HG03520 (cell line): ENCODE data around the gene USP46.

Experiments
- ATAC-seq: cut with Tn5 transposase; IDR thresholded peaks from one replicate; pipeline ENCODE4 v1.9.1; 2021; ENCODE audit warnings: mild to moderate bottlenecking, moderate library complexity; ENCODE audit not compliant: unreplicated experiment

Gene USP46

DNA sequence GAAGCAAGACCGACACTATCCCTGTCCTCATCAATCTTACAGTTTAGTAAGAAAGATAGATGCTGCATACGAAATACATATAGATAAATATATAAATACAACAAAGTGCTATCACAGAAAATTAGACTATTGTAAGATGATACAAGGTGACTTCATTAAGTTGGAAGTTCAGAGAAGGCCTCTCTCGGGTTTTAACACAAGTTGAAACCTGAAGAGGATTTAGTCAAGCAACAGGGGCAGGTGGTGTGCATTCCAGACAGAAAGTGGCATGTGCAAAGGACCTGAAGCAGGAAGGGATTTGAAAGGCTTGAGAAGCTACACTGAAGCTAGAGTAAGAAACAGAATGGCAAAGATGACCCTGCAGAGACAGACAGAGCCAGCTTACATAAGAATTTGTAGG is 36.5 kb downstream of the USP46 start:
- ATAC-seq, result no peak

- ATAC-seq, result no peak
Observed at GRCh38 chr4:52621567-52621966, 37.5 kb downstream of the USP46 start.

DNA sequence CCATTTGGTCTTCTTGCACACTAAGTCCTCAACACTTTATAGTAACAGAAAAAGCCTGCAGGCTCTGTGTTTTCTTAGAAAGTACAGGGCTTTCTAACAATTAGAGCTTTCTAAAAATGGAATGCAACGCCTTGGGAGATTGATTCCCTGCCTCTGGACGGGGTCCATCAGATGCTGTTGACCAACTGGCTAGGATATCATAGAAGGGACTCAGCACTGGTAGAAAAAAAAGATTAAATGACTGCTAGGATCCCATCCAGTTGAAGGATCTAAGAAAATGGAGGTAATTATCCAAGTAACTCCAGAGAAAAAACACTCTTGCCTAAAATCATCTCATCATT is 39.5 kb downstream of the USP46 start:
- no peak for ATAC-seq

DNA sequence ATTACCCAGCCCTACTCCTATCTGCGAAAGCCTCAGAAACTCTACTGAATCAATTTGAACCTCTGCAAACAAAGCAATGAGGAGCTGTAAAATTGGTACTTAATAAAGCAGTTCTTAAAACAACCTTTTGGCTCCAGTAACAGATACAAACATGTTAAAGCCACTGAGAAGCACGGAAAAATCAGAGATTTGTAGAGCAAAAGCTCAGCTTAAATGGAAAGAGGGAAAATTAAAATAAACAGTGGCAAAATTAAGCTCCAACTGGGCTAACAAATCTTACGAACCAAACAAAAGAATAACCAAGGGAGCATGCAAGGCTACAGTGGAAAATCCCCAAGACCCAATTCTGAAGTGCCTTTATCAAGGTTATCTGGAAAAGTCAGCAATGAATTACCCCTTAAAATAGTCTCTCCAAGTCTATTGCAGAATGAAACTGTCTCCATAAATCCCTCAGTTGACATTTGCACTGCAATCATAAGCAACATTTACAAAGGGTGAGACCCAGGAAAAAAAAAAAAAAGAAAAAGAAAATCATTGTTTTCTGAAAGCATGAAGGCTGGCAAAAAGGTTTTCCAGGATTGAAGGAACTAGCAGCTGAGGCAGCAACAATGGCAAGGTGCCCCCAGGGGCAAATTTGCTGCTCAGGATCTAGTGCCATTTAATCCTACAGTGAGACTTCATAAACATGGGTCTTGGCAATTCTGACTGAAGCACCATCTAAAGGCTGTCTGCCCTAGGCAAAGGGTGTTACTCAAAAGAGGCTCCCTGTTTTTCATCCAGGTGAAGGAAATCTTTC is 40.1 kb downstream of the USP46 start:
- ATAC-seq, result no peak

DNA sequence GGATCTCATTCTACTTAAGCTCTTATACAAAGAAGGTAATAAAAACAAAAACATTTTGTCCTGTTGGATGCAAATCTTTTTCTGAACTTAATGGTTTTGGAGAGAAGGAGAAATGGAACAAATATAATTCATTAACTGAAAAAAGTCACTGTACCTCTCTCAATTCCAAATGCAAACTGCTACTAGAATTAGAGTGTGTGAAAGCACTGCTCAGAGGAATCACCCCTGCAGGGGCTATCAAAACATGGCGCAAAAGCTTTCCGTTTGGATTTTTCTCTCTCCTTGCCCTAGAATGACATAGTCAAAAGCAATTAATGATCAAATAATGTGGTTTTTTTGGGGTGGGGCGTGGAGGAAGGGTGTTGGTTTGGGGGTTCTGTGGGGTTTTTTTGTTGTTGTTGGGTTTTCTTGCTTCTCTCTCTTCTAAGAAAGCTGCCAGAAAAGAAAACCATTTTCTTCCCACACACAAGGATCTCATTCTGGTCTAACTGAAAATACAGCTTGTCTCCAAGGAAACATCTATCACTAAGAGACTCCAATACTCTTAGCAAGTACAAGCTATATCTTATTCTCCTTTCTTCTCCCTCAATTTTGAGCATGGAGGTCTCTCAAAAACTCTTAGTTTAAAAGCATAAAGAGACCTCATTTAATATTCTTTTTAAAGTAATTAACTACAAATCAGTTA is 41.6 kb downstream of the USP46 start:
- no peak for ATAC-seq

DNA sequence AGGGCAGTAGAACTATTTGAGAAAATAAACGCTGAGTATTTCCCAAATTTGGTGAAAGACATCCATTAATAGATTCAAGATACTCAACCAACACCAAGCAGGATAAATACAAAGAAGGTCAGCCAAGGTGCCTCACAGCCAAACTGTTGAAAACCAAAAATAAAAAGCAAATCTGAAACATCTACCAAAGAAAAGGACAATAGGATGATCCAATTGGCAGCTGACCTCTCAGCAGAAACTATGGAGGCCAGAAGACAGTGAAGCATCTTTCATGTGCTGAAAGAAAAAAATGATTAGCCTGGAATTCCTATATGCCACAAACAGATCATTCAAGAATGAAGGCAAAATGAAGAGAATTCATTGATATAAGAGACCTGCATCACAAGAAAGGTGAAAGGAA is 44.9 kb downstream of the USP46 start:
- ATAC-seq, result no peak

GRCh38 chr4:52612341-52612740 is 46.8 kb downstream of the USP46 start:
- no peak for ATAC-seq

DNA sequence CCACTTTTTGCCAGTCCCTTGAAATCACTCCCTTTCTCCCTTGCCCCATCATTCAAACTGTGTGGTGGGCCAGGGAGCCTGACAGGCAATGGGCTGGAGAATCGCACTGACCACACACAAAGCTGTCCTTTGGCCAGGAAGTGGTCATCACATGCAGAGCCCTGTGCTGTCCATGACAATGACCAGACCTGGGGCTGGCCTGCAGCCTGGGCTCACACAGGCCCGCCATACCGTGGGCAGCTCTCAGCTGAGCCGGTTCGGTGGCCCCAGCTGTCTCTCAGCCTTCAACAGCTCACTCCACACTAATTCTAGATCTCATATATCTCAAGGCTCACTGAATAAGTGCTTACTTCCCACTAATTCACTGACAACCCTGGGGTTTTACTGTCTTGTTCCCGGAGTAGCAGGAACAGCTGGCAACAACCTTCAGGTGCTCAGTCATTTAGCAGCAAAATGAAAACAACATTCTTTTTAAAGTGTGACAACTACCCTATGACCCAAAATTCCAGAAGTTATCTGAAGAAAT is 48.0 kb downstream of the USP46 start:
- no peak for ATAC-seq

DNA sequence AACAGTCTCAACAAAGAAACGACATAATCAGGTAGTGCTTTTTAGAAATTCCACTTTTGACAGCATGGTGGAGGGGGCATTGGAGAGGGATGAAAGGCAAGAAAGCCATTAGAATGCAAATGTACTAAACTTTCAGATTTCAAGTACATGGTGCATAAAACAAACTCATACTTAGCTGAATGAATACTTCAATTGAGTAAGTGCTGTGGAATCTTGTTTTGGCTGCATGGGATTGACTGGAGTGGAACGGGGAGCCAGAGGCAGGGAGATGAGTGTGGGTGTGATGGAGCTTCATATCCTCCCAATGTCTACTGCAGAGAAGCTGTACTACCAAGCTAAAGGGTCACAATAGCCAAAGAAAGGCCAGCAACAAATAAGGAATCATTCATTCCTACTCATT is 52.4 kb downstream of the USP46 start:
- ATAC-seq, result no peak

DNA sequence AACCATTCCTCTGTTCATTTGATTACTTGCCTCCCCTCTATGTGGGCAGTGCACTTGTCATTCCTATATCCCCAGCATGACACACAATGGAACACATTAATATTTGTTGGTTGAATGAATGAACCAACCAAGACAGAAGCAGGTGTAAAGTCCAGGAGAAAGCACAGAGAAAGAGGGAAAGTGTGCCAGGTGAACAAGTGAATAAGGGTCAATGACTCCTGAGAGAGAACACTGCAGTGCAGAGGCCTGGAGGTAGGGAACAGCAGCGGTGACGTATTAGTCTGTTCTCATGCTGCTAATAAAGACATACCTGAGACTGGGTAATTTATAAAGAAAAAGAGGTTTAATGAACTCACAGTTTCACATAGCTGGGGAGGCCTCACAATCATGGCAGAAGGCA is 53.1 kb downstream of the USP46 start:
- ATAC-seq, result no peak

GRCh38 chr4:52604215-52604614 is 54.9 kb downstream of the USP46 start:
- ATAC-seq, result no peak

- ATAC-seq, result no peak
Observed at GRCh38 chr4:52600275-52600674, 58.8 kb downstream of the USP46 start.

GRCh38 chr4:52595001-52595400 is 64.1 kb downstream of the USP46 start:
- no peak for ATAC-seq

GRCh38 chr4:52592287-52592686 is 66.8 kb downstream of the USP46 start:
- ATAC-seq, result no peak

DNA sequence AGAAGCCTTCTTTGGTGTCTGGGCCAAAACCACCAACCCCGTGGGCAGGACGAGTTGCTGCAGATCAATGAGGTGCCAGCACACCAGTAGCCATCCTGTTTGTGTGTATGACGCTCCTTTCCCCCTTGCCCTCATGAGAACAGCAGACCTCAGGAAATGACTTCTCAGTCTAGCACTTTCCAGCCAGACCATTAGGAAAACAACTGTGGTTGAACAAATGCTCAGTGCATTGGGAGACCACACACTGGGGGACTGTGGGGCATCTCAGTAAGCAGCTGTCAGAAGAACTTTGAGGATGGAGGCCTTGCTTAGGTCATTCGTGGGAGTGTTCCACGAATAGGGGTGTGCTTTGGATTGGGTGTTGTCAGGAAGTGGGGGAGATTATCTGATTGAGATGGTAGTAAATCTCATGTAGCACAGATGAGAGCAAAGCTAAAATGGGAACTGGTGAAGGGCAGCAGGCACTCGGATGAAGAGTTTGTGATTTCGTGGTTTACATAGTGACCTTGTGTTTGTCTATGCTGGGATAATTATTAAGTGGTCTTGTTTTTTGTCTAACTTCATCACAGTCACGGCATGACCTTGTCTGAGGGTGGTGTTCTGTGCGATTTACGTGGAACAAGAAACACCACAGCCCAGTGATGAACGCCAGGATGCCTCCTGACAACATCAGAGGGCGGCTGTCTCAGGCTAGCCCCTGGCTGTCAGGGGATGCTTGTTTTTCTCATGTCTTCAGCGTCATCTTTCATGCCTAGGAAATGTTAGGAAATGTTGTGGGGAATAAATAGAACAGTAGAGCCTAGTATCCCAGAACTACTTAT is 70.1 kb downstream of the USP46 start:
- no peak for ATAC-seq

GRCh38 chr4:52588097-52588496 is 71.0 kb downstream of the USP46 start:
- ATAC-seq, result no peak

GRCh38 chr4:52586069-52586468 is 73.0 kb downstream of the USP46 start:
- ATAC-seq, result no peak

DNA sequence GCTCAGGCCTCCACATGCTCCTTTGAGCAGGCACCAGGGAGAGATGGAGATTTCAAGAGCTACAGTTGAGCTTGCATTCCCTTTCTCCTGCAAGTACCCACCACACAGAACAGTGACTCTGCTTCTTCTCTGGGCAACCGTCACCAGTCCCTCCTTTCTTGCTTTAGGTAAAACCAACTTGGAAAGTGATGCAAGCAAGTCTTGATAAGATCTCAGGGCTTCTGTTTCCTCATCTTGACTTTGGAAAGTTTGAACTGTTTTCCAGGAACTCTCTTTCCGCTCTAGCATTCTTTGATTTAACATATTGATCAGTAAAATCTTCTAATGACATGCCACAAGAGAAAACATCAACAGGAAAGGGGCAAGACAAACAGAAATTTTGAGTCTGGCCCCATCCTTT is 73.7 kb downstream of the USP46 start:
- no peak for ATAC-seq

DNA sequence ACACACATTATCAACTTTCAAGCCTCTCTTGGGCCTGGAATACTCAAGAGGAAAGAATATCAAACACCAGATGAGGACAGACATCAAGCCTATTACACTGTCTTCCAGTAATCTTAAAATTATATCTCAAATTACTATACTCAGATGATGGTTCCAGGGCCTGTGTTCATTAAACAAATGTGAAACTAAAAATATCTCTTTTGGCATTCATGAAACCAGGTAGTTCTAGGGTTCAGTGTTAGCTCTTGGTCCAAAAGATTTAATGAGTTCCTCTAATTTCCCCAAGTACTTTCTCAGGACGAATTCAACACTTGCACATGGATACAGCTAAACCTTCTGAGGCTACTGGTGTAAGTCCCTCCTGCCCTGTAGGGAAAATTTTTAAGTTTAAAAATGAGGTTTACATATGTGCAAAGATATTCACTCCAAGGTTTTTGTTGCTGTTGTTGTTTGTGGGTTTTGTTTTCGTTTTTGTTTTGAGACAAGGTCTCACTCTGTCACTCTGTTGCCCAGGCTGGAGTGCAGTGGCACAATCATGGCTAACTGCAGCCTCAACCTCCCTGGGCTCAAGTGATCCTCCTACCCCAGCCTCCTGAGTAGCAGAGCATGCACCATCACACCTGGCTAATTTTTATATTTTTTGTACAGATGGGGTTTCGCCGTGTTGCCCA is 79.4 kb downstream of the USP46 start:
- ATAC-seq, result no peak

DNA sequence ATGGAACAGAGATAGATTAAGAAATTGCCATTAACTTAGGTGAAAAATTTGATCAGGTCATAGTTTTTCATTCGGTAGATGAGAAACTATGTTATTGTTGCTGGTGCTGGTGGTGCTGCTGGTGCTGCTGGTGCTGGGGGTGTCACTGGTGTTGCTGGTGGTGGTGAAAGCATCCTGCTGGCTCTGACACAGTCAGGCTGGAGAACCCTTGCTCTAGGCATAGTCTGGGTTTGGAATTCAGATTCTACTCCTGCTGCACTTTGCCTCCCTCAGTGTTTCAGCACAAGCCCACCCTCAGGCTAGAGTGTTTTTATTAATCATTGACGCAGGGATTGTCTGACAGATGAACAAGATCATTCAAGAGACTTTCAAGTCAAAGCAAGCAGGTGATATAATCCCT is 80.2 kb downstream of the USP46 start:
- ATAC-seq, result no peak

DNA sequence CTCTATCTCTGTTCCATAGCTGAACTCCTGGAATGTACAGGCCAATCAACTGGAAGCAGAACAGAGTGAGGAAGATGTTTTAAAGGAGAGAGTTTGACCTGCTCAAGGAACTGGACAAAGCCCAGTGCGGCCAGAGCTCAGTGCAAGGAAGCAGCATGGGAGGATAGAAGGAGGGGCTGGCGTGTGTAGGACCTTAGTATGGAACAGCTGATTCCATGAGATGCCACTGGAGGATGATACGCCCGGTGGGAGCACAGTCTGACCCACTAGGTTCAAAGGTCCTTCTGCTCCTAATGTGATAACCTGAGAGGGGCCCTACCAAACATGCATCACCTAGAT is 81.5 kb downstream of the USP46 start:
- ATAC-seq, result no peak
